WTC11 (cell line): ENCODE data around the gene NFIX. TPM values are rescaled to one million over a fixed set of nuclear protein-coding genes. Genes with fewer than 3 reads are reported as not detected.
A peak's percentile ranks its signal among the peaks of the same experiment; 100 is the strongest.

Experiments used
- ATAC-seq: fragments of 200-7000 bp; cut with Tn5 transposase; 2 replicates; pipeline ENCODE4 v1.10.0; 2021; ENCODE audit warnings: mild to moderate bottlenecking, moderate library complexity
- CTCF ChIA-PET: fragments of 300-600 bp; sonication (Branson Sonifier 250); formaldehyde crosslinking; loops from one replicate; lab custom pipeline; 2021; ENCODE audit warnings: antibody characterized with exemption; lab: Charles Lee
- POLR2A ChIA-PET: fragments of 350-600 bp; sonication (Branson Sonifier 250); formaldehyde crosslinking; loops from one replicate; lab custom pipeline; 2021; ENCODE audit warnings: antibody characterized with exemption; lab: Charles Lee
- DNase-seq: peaks from one replicate; pipeline ENCODE4 v3.0.0; 2021; ENCODE audit warnings: low spot score
- H3K27ac Mint-ChIP-seq: 2 replicates; pipeline ENCODE4 v1.8.0; 2021; ENCODE audit warnings: mixed read lengths
- H3K27me3 Mint-ChIP-seq: 2 replicates; pipeline ENCODE4 v1.8.0; 2021; ENCODE audit warnings: low read depth, mild to moderate bottlenecking, moderate library complexity, mixed read lengths
- H3K36me3 Mint-ChIP-seq: 2 replicates; pipeline ENCODE4 v1.8.0; 2021; ENCODE audit warnings: mixed read lengths
- H3K4me1 Mint-ChIP-seq: 2 replicates; pipeline ENCODE4 v1.8.0; 2022; ENCODE audit warnings: mixed read lengths
- H3K4me3 Mint-ChIP-seq: 2 replicates; pipeline ENCODE4 v1.8.0; 2021; ENCODE audit warnings: mild to moderate bottlenecking, moderate library complexity, mixed read lengths
- H3K9me3 Mint-ChIP-seq: 2 replicates; pipeline ENCODE4 v1.8.0; 2021; ENCODE audit warnings: mixed read lengths
- ATF3 ChIP-seq: sonication (generic); formaldehyde crosslinking; conservative IDR thresholded peaks from 2 replicates; pipeline ENCODE4 v1.8.1; 2022; ENCODE audit warnings: mild to moderate bottlenecking, missing genetic modification reagents
- CTCF ChIP-seq: fragments of 200-600 bp; IDR thresholded peaks from 2 replicates; pipeline ENCODE4 v1.8.0; 2022; ENCODE audit warnings: antibody characterized with exemption
- FOXP1 ChIP-seq: sonication (generic); formaldehyde crosslinking; IDR thresholded peaks from 2 replicates; pipeline ENCODE4 v1.8.0; 2022; ENCODE audit warnings: missing genetic modification reagents, mild to moderate bottlenecking, moderate library complexity, borderline replicate concordance
- GABPB1 ChIP-seq: sonication (generic); formaldehyde crosslinking; IDR thresholded peaks from 2 replicates; pipeline ENCODE4 v1.8.1; 2023; ENCODE audit warnings: mild to moderate bottlenecking, missing genetic modification reagents
- GTF2I ChIP-seq: fragments of 250-450 bp; sonication (Bioruptor Pico); conservative IDR thresholded peaks from 2 replicates; pipeline ENCODE4 v1.4.0; 2021; ENCODE audit warnings: mild to moderate bottlenecking
- JAZF1 ChIP-seq: fragments of 250-450 bp; sonication (Bioruptor Pico); IDR thresholded peaks from 2 replicates; pipeline ENCODE4 v1.9.0; 2021; ENCODE audit warnings: moderate library complexity, mild to moderate bottlenecking, inconsistent platforms
- KAT7 ChIP-seq: sonication (generic); formaldehyde crosslinking; IDR thresholded peaks from 2 replicates; pipeline ENCODE4 v1.8.1; 2023; ENCODE audit warnings: missing genetic modification reagents, mild to moderate bottlenecking, borderline replicate concordance
- MYBL2 ChIP-seq: sonication (generic); formaldehyde crosslinking; IDR thresholded peaks from 2 replicates; pipeline ENCODE4 v1.8.1; 2023; ENCODE audit warnings: mild to moderate bottlenecking, moderate library complexity, missing genetic modification reagents
- NR2C2 ChIP-seq: sonication (generic); formaldehyde crosslinking; IDR thresholded peaks from 2 replicates; pipeline ENCODE4 v1.8.0; 2022; ENCODE audit warnings: mild to moderate bottlenecking, missing genetic modification reagents
- SMAD4 ChIP-seq: sonication (generic); formaldehyde crosslinking; IDR thresholded peaks from 2 replicates; pipeline ENCODE4 v1.8.0; 2022; ENCODE audit warnings: mild to moderate bottlenecking, missing genetic modification reagents
- SP1 ChIP-seq: sonication (generic); formaldehyde crosslinking; conservative IDR thresholded peaks from 2 replicates; pipeline ENCODE4 v1.8.1; 2022; ENCODE audit warnings: missing genetic modification reagents
- TCF7 ChIP-seq: sonication (generic); formaldehyde crosslinking; IDR thresholded peaks from 2 replicates; pipeline ENCODE4 v1.8.0; 2022; ENCODE audit warnings: mild to moderate bottlenecking, low read depth, missing genetic modification reagents, moderate library complexity
- ZBTB43 ChIP-seq: sonication (generic); formaldehyde crosslinking; IDR thresholded peaks from 2 replicates; pipeline ENCODE4 v1.8.1; 2023; ENCODE audit warnings: mild to moderate bottlenecking, missing genetic modification reagents
- ZNF121 ChIP-seq: sonication (generic); formaldehyde crosslinking; IDR thresholded peaks from 2 replicates; pipeline ENCODE4 v1.8.0; 2023; ENCODE audit warnings: missing genetic modification reagents
- total RNA-seq: library from RNA; stranded (reverse); gene quantifications from 3 replicates; pipeline ENCODE4 v1.2.3, GENCODE V29; 2021
- TF ChIP-seq, protein P1 (sequence below): sonication (generic); formaldehyde crosslinking; IDR thresholded peaks from 2 replicates; pipeline ENCODE4 v1.8.1; 2023; ENCODE audit warnings: mild to moderate bottlenecking, moderate library complexity, missing genetic modification reagents
- TF ChIP-seq, protein P2 (sequence below): sonication (generic); formaldehyde crosslinking; IDR thresholded peaks from 2 replicates; pipeline ENCODE4 v1.8.0; 2022; ENCODE audit warnings: mild to moderate bottlenecking, missing genetic modification reagents
- TF ChIP-seq, protein P3 (sequence below): sonication (generic); formaldehyde crosslinking; conservative IDR thresholded peaks from 2 replicates; pipeline ENCODE4 v1.8.1; 2023; ENCODE audit warnings: mild to moderate bottlenecking, low read depth, missing genetic modification reagents, moderate library complexity

The NFIX gene
- total RNA-seq, 1 experiment from 2014 or later: 1.4 TPM

- Mint-ChIP-seq H3K9me3 (no peaks in the 10 kb centered on the region), H3K4me1 (peaks cover 8% of the 10 kb centered on the region), H3K27ac (no peak overlapping the region), H3K36me3 (no peaks in the 10 kb centered on the region), H3K27me3 (peaks cover 81% of the 10 kb centered on the region), H3K4me3 (no peak overlapping the region)
- TF ChIP-seq MYBL2 (no peak), ZNF121 (CRISPR knock-in tag) (peak; percentile 98), GABPB1 (CRISPR knock-in tag) (0 out of 2 replicates have a peak, but pooled peaks have one; percentile 29), GTF2I (peak; percentile 52; the same call in 1 of the 2 replicates), SMAD4 (CRISPR knock-in tag) (no peak), JAZF1 (CRISPR knock-in tag) (no peak), CTCF (peak; percentile 53), ATF3 (no peak)
- TF ChIP-seq, protein P1, sequence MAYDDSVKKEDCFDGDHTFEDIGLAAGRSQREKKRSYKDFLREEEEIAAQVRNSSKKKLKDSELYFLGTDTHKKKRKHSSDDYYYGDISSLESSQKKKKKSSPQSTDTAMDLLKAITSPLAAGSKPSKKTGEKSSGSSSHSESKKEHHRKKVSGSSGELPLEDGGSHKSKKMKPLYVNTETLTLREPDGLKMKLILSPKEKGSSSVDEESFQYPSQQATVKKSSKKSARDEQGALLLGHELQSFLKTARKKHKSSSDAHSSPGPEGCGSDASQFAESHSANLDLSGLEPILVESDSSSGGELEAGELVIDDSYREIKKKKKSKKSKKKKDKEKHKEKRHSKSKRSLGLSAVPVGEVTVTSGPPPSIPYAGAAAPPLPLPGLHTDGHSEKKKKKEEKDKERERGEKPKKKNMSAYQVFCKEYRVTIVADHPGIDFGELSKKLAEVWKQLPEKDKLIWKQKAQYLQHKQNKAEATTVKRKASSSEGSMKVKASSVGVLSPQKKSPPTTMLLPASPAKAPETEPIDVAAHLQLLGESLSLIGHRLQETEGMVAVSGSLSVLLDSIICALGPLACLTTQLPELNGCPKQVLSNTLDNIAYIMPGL (CRISPR knock-in tag): 0 out of 2 replicates have a peak, but pooled peaks have one; percentile 46
- TF ChIP-seq, protein P2, sequence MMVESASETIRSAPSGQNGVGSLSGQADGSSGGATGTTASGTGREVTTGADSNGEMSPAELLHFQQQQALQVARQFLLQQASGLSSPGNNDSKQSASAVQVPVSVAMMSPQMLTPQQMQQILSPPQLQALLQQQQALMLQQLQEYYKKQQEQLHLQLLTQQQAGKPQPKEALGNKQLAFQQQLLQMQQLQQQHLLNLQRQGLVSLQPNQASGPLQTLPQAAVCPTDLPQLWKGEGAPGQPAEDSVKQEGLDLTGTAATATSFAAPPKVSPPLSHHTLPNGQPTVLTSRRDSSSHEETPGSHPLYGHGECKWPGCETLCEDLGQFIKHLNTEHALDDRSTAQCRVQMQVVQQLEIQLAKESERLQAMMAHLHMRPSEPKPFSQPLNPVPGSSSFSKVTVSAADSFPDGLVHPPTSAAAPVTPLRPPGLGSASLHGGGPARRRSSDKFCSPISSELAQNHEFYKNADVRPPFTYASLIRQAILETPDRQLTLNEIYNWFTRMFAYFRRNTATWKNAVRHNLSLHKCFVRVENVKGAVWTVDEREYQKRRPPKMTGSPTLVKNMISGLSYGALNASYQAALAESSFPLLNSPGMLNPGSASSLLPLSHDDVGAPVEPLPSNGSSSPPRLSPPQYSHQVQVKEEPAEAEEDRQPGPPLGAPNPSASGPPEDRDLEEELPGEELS (CRISPR knock-in tag): no peak
- TF ChIP-seq, protein P3, sequence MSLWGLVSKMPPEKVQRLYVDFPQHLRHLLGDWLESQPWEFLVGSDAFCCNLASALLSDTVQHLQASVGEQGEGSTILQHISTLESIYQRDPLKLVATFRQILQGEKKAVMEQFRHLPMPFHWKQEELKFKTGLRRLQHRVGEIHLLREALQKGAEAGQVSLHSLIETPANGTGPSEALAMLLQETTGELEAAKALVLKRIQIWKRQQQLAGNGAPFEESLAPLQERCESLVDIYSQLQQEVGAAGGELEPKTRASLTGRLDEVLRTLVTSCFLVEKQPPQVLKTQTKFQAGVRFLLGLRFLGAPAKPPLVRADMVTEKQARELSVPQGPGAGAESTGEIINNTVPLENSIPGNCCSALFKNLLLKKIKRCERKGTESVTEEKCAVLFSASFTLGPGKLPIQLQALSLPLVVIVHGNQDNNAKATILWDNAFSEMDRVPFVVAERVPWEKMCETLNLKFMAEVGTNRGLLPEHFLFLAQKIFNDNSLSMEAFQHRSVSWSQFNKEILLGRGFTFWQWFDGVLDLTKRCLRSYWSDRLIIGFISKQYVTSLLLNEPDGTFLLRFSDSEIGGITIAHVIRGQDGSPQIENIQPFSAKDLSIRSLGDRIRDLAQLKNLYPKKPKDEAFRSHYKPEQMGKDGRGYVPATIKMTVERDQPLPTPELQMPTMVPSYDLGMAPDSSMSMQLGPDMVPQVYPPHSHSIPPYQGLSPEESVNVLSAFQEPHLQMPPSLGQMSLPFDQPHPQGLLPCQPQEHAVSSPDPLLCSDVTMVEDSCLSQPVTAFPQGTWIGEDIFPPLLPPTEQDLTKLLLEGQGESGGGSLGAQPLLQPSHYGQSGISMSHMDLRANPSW: no peak
- peak; percentile 85 for DNase-seq
- peak; percentile 91 for ATAC-seq
- ChIA-PET POLR2A (interaction anchor here (0.9 kb wide), 1 partner anchor 27 kb away, joined by 3 read pairs; no protein-coding TSS in a partner anchor), CTCF (interaction anchor here (0.5 to 10.8 kb wide), 31 partner anchors 9 to 1307 kb away, joined by 3 to 293 read pairs (median 6); partner anchors contain the start of gene NACC1)
Measured at GRCh38 chr19:13033819-13034611, 38.7 kb downstream of the NFIX start.

- POLR2A ChIA-PET: no interaction called here
- H3K27me3 Mint-ChIP-seq: peaks cover 77% of the 10 kb centered on the region
- CTCF ChIA-PET: interaction anchor here (1.0 to 10.8 kb wide), 18 partner anchors 8 to 69 kb away, joined by 3 to 293 read pairs (median 12); no protein-coding TSS in a partner anchor
Measured at GRCh38 chr19:13034636-13035035, 39.4 kb downstream of the NFIX start.

More at GRCh38 chr19:13034636-13035035, 39.4 kb downstream of the NFIX start:
- H3K36me3 Mint-ChIP-seq: no peaks in the 10 kb centered on the region
- peaks cover 8% of the 10 kb centered on the region for H3K4me1 Mint-ChIP-seq
- H3K9me3 Mint-ChIP-seq: no peaks in the 10 kb centered on the region
- H3K4me3 Mint-ChIP-seq: no peak overlapping the region
- ATAC-seq: no peak
- no peak for DNase-seq
- H3K27ac Mint-ChIP-seq: no peak overlapping the region
- TF ChIP-seq ZBTB43 (CRISPR knock-in tag): no peak
- TF ChIP-seq KAT7: no peak
- TF ChIP-seq TCF7 (CRISPR knock-in tag): no peak
- no peak for TF ChIP-seq NR2C2 (CRISPR knock-in tag)
- TF ChIP-seq GTF2I: no peak
- TF ChIP-seq SP1 (CRISPR knock-in tag): no peak
- no peak for TF ChIP-seq ATF3
- TF ChIP-seq FOXP1 (CRISPR knock-in tag): no peak
